ENCODE results near the gene RGS16. TPM values are rescaled to one million over a fixed set of nuclear protein-coding genes. Genes with fewer than 3 reads are reported as not detected.

RGS16 gene
- total and polyA plus RNA-seq, 2 donors (not counting 3 experiments of a cell fraction or from before 2014, with no cell fraction given), result not detected

DNA sequence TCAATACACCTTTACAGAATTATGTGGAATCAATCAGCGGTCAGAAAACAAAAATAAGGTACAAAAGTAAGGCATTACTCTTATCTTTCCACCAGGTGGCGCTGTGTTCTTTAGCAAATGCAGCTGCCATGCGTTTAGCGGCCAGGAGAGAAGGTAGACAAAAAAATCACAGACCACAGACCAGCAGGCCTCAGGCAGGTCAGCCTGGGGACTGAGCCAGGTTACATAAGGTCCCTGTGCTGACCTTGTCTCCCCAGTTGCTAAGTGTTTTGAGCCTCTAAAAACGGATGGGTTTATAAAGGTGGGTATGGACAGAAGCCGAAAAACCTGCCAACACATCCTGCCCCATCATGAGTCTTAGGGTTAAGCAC lies 2.8 kb downstream of the RGS16 start:
- Histone ChIP-seq H3K9me1 (replicated peaks; ENCODE audit: control insufficient read depth, extremely low read depth, insufficient read depth, low read length) (no peaks in the 10 kb centered on the region), H3K27me3 (ENCODE audit: control insufficient read depth in 2 of 2, insufficient read depth in 2 of 2, low read length in 2 of 2) (peaks cover 20 to 29% of the 10 kb centered on the region in 2 experiments), H3K9ac (replicated peaks; ENCODE audit: extremely low read depth, insufficient read depth, low read length) (no peak overlapping the region), H4K20me1 (replicated peaks; ENCODE audit: control insufficient read depth, extremely low read depth, insufficient read depth, low read length) (no peaks in the 10 kb centered on the region), H2AFZ (ENCODE audit: low read depth, low read length) (no peak overlapping the region), H3K36me3 (ENCODE audit: control insufficient read depth in 2 of 2, extremely low read depth in 1 of 2, insufficient read depth in 2 of 2, low read length in 2 of 2) (no peaks in the 10 kb centered on the region), H3K79me2 (ENCODE audit: control insufficient read depth, insufficient read depth, low read length) (no peaks in the 10 kb centered on the region), H3K9me3 (replicated peaks; ENCODE audit: control insufficient read depth, insufficient read depth, low read length) (no peaks in the 10 kb centered on the region), H3K4me3 (replicated peaks in 1 of 3; ENCODE audit: insufficient read depth in 1 of 3, low read depth in 1 of 3, low read length in 3 of 3) (no peak overlapping the region), H3K4me1 (ENCODE audit: control insufficient read depth, extremely low read depth, insufficient read depth, low read length) (no peaks in the 10 kb centered on the region), H3K4me2 (ENCODE audit: insufficient read depth, low read length) (no peak overlapping the region), H3K27ac (ENCODE audit: insufficient read depth, low read depth, low read length) (no peak overlapping the region)
- TF ChIP-seq POLR2A (IDR thresholded peaks at IDR 0.05; ENCODE audit: low read depth, low read length), result no peak
- TF ChIP-seq CTCF (IDR thresholded peaks at IDR 0.05; ENCODE audit: extremely low read depth in 1 of 2, insufficient read depth in 1 of 2, low read depth in 1 of 2, low read length in 2 of 2), result peak; percentile 64 to 73
- no peak for TF ChIP-seq MAX (IDR thresholded peaks at IDR 0.05; ENCODE audit: insufficient read depth, insufficient read length)
- dilution Hi-C loops (cut with MboI; ENCODE audit: extremely low pct_ligation_motif_present, low sequenced_read_pairs), result no loop called here
- POLR2A ChIA-PET, result no interaction called here
- intact Hi-C loops (cut with micrococcal nuclease), result loop anchor here (1.0 to 5.0 kb wide), 3 partner anchors 183 to 237 kb away; partner anchors contain the start of genes DHX9 and GLUL
- CTCF ChIA-PET, result interaction anchor here (0.6 to 18.9 kb wide), 23 partner anchors 9 to 232 kb away, joined by 3 to 891 read pairs (median 4); partner anchors contain the start of genes NPL and RNASEL
- DNase-seq (ENCODE audit: low read depth, low spot score) (peak; percentile 57), FAIRE-seq (peak; percentile 82)
- no TSS peak for BruUV-seq (replicated peaks)

DNA sequence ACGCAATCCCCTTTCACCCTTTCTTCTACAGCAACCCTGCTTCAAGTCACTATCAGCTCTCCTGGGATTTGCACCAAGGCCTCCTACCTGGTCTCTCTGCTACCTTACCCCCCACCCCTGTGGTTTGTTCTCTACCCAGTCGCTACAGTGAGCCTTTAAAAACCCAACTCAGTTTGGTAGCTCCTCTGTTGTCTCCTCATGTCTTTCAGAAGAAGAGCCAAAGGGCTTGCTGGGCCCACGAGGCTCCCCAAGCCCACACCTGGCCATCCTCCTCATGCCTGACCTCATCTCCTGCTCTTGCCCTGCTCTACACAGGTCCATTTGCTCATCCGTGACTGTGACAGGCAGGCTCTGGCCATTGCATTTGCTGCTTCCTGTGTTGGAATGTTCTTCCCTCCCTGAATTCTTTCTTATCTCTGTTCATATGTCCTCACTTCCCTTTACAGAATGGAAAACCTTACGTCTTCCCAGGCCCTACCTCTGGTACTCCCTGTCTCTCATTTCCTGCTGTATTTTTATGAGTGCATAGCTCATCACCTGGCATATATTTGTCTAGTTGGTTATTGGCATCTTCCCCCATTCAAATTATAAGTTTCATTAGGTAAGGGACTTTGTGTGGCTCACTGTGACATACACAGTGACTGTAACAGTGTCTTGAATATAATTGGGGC lies 3.3 kb downstream of the RGS16 start:
- Histone ChIP-seq H3K9me1 (replicated peaks; ENCODE audit: control insufficient read depth, extremely low read depth, insufficient read depth, low read length) (no peaks in the 10 kb centered on the region), H3K4me3 (replicated peaks in 1 of 3; ENCODE audit: insufficient read depth in 1 of 3, low read depth in 1 of 3, low read length in 3 of 3) (no peak overlapping the region), H4K20me1 (replicated peaks; ENCODE audit: control insufficient read depth, extremely low read depth, insufficient read depth, low read length) (peaks cover 2% of the 10 kb centered on the region), H2AFZ (ENCODE audit: low read depth, low read length) (no peak overlapping the region), H3K79me2 (ENCODE audit: control insufficient read depth, insufficient read depth, low read length) (no peaks in the 10 kb centered on the region), H3K9me3 (replicated peaks; ENCODE audit: control insufficient read depth, insufficient read depth, low read length) (no peaks in the 10 kb centered on the region), H3K27me3 (ENCODE audit: control insufficient read depth in 2 of 2, insufficient read depth in 2 of 2, low read length in 2 of 2) (peaks cover 21 to 29% of the 10 kb centered on the region in 2 experiments), H3K36me3 (ENCODE audit: control insufficient read depth in 2 of 2, extremely low read depth in 1 of 2, insufficient read depth in 2 of 2, low read length in 2 of 2) (no peaks in the 10 kb centered on the region), H3K9ac (replicated peaks; ENCODE audit: extremely low read depth, insufficient read depth, low read length) (no peak overlapping the region), H3K27ac (ENCODE audit: insufficient read depth, low read depth, low read length) (no peak overlapping the region), H3K4me1 (ENCODE audit: control insufficient read depth, extremely low read depth, insufficient read depth, low read length) (no peaks in the 10 kb centered on the region), H3K4me2 (ENCODE audit: insufficient read depth, low read length) (no peak overlapping the region)
- intact Hi-C loops (cut with micrococcal nuclease), result loop anchor here (1.0 to 5.0 kb wide), 3 partner anchors 183 to 238 kb away; partner anchors contain the start of genes DHX9 and GLUL
- no peak for DNase-seq (ENCODE audit: low read depth, low spot score)
- FAIRE-seq, result no peak
- TF ChIP-seq EZH2 (IDR thresholded peaks at IDR 0.05; ENCODE audit: borderline replicate concordance, low read depth, low read length, severe bottlenecking), result no peak
- no peak for TF ChIP-seq GATA2 (IDR thresholded peaks at IDR 0.05; ENCODE audit: insufficient read depth, insufficient read length, low read depth, low read length)
- no peak for TF ChIP-seq POLR2AphosphoS5 (IDR thresholded peaks at IDR 0.05; ENCODE audit: insufficient read depth, low read depth, low read length)
- no peak for TF ChIP-seq MAX (IDR thresholded peaks at IDR 0.05; ENCODE audit: insufficient read depth, insufficient read length)
- no peak for TF ChIP-seq MYC (IDR thresholded peaks at IDR 0.05; ENCODE audit: low read depth, low read length)
- POLR2A ChIA-PET, result no interaction called here
- no TSS peak for BruUV-seq (replicated peaks)
- dilution Hi-C loops (cut with MboI; ENCODE audit: extremely low pct_ligation_motif_present, low sequenced_read_pairs), result no loop called here
- CTCF ChIA-PET, result interaction anchor here (0.6 to 18.9 kb wide), 29 partner anchors 10 to 239 kb away, joined by 3 to 891 read pairs (median 4); partner anchors contain the start of genes NPL and RNASEL
